HEK293 (cell line): ENCODE measurements around the gene GPR132.

ENCODE experiments used
- ZNF449 ChIP-seq: fragments of 450-650 bp; formaldehyde crosslinking; IDR thresholded peaks from 2 replicates; pipeline ENCODE4 v1.5.1; 2017; ENCODE audit warnings: missing biosample characterization, mild to moderate bottlenecking, missing genetic modification characterization, moderate library complexity
- ZNF791 ChIP-seq: fragments of 450-650 bp; formaldehyde crosslinking; IDR thresholded peaks from 2 replicates; pipeline ENCODE4 v1.5.1; 2016; ENCODE audit warnings: missing biosample characterization, missing genetic modification characterization
- TF ChIP-seq, protein P1 (sequence below): fragments of 450-650 bp; formaldehyde crosslinking; IDR thresholded peaks from 2 replicates; pipeline ENCODE4 v1.5.1; 2016; ENCODE audit warnings: missing biosample characterization, missing genetic modification characterization, borderline replicate concordance

The GPR132 gene

GRCh38 chr14:105005329-105005928 lies 59.8 kb downstream of the GPR132 start (continued):
- TF ChIP-seq, protein P1, sequence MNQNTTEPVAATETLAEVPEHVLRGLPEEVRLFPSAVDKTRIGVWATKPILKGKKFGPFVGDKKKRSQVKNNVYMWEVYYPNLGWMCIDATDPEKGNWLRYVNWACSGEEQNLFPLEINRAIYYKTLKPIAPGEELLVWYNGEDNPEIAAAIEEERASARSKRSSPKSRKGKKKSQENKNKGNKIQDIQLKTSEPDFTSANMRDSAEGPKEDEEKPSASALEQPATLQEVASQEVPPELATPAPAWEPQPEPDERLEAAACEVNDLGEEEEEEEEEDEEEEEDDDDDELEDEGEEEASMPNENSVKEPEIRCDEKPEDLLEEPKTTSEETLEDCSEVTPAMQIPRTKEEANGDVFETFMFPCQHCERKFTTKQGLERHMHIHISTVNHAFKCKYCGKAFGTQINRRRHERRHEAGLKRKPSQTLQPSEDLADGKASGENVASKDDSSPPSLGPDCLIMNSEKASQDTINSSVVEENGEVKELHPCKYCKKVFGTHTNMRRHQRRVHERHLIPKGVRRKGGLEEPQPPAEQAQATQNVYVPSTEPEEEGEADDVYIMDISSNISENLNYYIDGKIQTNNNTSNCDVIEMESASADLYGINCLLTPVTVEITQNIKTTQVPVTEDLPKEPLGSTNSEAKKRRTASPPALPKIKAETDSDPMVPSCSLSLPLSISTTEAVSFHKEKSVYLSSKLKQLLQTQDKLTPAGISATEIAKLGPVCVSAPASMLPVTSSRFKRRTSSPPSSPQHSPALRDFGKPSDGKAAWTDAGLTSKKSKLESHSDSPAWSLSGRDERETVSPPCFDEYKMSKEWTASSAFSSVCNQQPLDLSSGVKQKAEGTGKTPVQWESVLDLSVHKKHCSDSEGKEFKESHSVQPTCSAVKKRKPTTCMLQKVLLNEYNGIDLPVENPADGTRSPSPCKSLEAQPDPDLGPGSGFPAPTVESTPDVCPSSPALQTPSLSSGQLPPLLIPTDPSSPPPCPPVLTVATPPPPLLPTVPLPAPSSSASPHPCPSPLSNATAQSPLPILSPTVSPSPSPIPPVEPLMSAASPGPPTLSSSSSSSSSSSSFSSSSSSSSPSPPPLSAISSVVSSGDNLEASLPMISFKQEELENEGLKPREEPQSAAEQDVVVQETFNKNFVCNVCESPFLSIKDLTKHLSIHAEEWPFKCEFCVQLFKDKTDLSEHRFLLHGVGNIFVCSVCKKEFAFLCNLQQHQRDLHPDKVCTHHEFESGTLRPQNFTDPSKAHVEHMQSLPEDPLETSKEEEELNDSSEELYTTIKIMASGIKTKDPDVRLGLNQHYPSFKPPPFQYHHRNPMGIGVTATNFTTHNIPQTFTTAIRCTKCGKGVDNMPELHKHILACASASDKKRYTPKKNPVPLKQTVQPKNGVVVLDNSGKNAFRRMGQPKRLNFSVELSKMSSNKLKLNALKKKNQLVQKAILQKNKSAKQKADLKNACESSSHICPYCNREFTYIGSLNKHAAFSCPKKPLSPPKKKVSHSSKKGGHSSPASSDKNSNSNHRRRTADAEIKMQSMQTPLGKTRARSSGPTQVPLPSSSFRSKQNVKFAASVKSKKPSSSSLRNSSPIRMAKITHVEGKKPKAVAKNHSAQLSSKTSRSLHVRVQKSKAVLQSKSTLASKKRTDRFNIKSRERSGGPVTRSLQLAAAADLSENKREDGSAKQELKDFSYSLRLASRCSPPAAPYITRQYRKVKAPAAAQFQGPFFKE (tag by site-specific recombination): no peak
- TF ChIP-seq ZNF449: no peak
- TF ChIP-seq ZNF791: no peak
